Measurements from ENCODE around the gene CFAP410.

DNA sequence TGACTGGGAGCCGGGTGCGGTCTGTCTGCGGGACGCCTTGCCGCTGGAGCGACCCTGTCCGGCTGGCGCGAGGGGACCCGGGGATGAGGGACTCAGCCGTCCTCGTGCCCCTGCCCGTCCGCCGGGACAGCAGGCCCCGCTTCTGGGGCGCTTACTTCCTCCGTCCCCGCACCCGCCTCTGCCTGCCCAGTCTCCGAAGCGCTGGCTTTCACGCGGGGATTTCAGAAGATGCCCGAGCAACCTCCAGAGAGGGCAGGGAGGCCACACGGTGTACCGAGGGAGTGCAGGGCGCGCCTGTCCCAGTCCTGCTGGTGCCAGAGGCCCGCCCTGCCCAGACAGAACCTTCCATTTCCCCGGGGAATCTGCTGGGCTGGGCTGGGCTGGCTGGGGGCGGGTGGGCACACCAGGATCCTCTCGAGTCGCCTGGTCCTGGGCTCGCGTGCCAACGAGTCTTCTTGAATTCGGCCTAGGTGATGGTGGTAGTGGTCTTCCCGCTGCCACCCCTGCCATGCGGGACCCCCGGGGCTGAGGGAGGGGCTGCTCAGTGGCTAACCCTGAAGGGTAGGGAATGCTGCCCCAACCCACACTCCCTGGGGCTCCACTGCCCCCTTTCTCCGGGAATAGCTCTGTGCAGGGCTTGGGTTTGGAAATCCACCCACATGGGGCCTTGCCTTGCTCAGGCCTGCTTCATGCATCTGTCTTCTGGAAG lies 11.7 kb upstream of the CFAP410 start:
- TF ChIP-seq POLR2A (IDR thresholded peaks at IDR 0.05), result no peak
- TF ChIP-seq, protein P1, sequence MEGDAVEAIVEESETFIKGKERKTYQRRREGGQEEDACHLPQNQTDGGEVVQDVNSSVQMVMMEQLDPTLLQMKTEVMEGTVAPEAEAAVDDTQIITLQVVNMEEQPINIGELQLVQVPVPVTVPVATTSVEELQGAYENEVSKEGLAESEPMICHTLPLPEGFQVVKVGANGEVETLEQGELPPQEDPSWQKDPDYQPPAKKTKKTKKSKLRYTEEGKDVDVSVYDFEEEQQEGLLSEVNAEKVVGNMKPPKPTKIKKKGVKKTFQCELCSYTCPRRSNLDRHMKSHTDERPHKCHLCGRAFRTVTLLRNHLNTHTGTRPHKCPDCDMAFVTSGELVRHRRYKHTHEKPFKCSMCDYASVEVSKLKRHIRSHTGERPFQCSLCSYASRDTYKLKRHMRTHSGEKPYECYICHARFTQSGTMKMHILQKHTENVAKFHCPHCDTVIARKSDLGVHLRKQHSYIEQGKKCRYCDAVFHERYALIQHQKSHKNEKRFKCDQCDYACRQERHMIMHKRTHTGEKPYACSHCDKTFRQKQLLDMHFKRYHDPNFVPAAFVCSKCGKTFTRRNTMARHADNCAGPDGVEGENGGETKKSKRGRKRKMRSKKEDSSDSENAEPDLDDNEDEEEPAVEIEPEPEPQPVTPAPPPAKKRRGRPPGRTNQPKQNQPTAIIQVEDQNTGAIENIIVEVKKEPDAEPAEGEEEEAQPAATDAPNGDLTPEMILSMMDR (IDR thresholded peaks at IDR 0.05 in 4 of 5, conservative IDR thresholded peaks at IDR 0.05 in 1 of 5), result no peak
